Vagina (tissue), 2 donors: ENCODE measurements around the gene LIMS1.
"Not testable (repeated sequence)": the region's sequence is repeated elsewhere in the genome, so short reads cannot be mapped to it uniquely, and the experiment has no call there.

ENCODE experiments used
- POLR2A ChIP-seq, 2 donors: fragments of 450-650 bp; IDR thresholded peaks; one replicate each; pipeline ENCODE4 v1.6.1; 2017; ENCODE audit warnings: antibody characterized with exemption in 2 of 2, mild to moderate bottlenecking in 2 of 2, moderate library complexity in 2 of 2
- POLR2AphosphoS5 ChIP-seq, 2 donors: sonication (generic); formaldehyde crosslinking; IDR thresholded peaks; one replicate each; pipeline ENCODE4 v1.9.0; 2017; ENCODE audit warnings: antibody characterized with exemption in 2 of 2, mild to moderate bottlenecking in 2 of 2, low read depth in 1 of 2; ENCODE audit not compliant: insufficient read depth in 1 of 2
- TF ChIP-seq, protein P1 (sequence below), 3 experiments: fragments of 450-650 bp in 2 of 3; fragments of 200-600 bp in 1 of 3; sonication (generic) in 1 of 3; IDR thresholded peaks; one replicate each; pipeline ENCODE4 v1.5.1; 2017 to 2019; ENCODE audit warnings: antibody characterized with exemption in 3 of 3, mild to moderate bottlenecking in 2 of 3, moderate library complexity in 2 of 3

GRCh38 chr2:108514478-108514877 lies 19.8 kb upstream of the LIMS1 start:
- not testable (repeated sequence) for TF ChIP-seq POLR2AphosphoS5 (IDR thresholded peaks at IDR 0.05; ENCODE audit: insufficient read depth in 1 of 2, low read depth in 1 of 2); POLR2A (IDR thresholded peaks at IDR 0.05)
- TF ChIP-seq, protein P1, sequence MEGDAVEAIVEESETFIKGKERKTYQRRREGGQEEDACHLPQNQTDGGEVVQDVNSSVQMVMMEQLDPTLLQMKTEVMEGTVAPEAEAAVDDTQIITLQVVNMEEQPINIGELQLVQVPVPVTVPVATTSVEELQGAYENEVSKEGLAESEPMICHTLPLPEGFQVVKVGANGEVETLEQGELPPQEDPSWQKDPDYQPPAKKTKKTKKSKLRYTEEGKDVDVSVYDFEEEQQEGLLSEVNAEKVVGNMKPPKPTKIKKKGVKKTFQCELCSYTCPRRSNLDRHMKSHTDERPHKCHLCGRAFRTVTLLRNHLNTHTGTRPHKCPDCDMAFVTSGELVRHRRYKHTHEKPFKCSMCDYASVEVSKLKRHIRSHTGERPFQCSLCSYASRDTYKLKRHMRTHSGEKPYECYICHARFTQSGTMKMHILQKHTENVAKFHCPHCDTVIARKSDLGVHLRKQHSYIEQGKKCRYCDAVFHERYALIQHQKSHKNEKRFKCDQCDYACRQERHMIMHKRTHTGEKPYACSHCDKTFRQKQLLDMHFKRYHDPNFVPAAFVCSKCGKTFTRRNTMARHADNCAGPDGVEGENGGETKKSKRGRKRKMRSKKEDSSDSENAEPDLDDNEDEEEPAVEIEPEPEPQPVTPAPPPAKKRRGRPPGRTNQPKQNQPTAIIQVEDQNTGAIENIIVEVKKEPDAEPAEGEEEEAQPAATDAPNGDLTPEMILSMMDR (IDR thresholded peaks at IDR 0.05): not testable (repeated sequence)
